T-helper 2 cell treated with Interferon-gamma antibody and Interleukin-4, amounts not matched to agents 5 μg/mL and 100 μg/mL, for 36 hours (primary cell): ENCODE measurements around the gene PALM.
A peak's percentile ranks its signal among the peaks of the same experiment; 100 is the strongest.

ENCODE experiments used
- DNase-seq: peaks from one replicate; pipeline ENCODE4 v3.0.0; 2021; ENCODE audit warnings: low spot score
- H3K27ac Mint-ChIP-seq: one replicate; pipeline ENCODE4 v1.8.0; 2021; ENCODE audit warnings: mild to moderate bottlenecking, mixed read lengths
- H3K27me3 Mint-ChIP-seq: one replicate; pipeline ENCODE4 v1.8.0; 2021; ENCODE audit warnings: low read depth, mixed read lengths
- H3K36me3 Mint-ChIP-seq: one replicate; pipeline ENCODE4 v1.8.0; 2021; ENCODE audit warnings: low read depth, mixed read lengths
- H3K4me1 Mint-ChIP-seq: one replicate; pipeline ENCODE4 v1.8.0; 2021; ENCODE audit warnings: low read depth, mixed read lengths
- H3K4me3 Mint-ChIP-seq: one replicate; pipeline ENCODE4 v1.8.0; 2022; ENCODE audit warnings: mild to moderate bottlenecking, moderate library complexity, mixed read lengths
- H3K9me3 Mint-ChIP-seq: one replicate; pipeline ENCODE4 v1.8.0; 2021; ENCODE audit warnings: mixed read lengths

Gene PALM

DNA sequence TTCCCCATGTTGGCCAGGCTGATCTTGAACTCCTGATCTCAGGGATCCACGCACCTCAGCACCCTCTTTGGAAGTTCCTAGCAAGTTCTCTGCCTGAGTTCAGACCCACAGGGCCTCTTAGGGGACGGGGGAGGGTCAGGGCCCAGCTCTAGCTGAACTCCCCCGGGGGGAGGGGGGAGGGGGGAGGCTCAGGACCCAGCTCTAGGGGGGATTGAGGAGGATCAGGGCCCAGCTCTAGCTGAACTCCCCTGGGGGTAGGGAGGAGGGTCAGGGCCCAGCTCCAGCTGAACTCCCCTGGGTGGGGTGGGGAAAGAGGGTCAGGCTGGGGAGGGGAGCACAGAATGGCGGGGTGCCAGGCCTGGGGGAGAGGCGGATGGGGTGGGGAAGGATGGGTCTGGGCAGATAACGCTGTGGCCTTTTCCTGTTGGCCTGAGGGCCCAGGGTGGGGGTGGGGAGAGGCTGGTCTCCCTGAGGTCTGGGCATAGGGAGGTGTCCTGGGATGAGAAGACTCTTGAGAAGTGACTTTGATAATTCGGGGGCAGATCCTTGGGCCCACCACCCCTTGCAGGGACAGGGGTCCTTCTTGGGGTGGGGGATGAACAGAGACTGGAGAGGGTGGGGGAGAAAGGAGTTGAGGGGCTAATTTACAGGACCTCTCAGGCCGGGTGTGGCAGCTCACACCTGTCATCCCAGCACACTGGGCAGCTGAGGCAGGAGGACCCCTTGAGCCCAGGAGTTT, 83.0 kb downstream of the PALM start:
- H3K27ac Mint-ChIP-seq, result no peak overlapping the region
- H3K36me3 Mint-ChIP-seq, result no peaks in the 10 kb centered on the region
- peaks cover 3% of the 10 kb centered on the region for H3K27me3 Mint-ChIP-seq
- peaks cover 2% of the 10 kb centered on the region for H3K4me1 Mint-ChIP-seq
- no peak overlapping the region for H3K4me3 Mint-ChIP-seq
- no peak for DNase-seq
- H3K9me3 Mint-ChIP-seq, result no peaks in the 10 kb centered on the region

- Mint-ChIP-seq H3K4me3 (no peak overlapping the region), H3K36me3 (no peaks in the 10 kb centered on the region), H3K9me3 (no peaks in the 10 kb centered on the region), H3K27ac (no peak overlapping the region), H3K4me1 (peaks cover 4% of the 10 kb centered on the region), H3K27me3 (peaks cover 3% of the 10 kb centered on the region)
- DNase-seq, result no peak
Observed at GRCh38 chr19:792306-792885, 83.7 kb downstream of the PALM start.

DNA sequence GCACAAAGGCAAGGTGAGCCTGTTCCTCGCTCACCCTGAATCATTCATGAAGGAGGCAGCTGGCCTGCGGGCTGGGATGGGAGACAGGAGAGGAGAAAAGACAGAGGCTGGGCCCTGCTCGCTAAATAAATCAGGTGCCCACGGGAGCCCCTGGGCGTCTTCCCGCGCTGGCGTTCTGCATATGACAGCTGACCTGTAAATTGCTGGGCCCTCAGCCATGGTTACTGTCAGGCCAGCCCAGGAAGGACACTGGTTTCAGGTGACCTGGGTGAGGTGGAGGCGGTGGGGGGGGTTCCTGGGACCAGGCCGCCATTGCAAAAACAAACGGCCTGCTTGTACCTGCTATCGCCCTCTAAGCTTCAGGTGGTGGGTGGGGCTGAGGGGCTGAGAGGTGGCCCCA, 85.1 kb downstream of the PALM start:
- Mint-ChIP-seq H3K4me1 (peaks cover 4% of the 10 kb centered on the region), H3K27ac (peak overlapping the region; percentile 36), H3K9me3 (no peaks in the 10 kb centered on the region), H3K4me3 (no peak overlapping the region), H3K36me3 (peaks cover 4% of the 10 kb centered on the region), H3K27me3 (peaks cover 3% of the 10 kb centered on the region)
- no peak for DNase-seq

- Mint-ChIP-seq H3K9me3 (no peaks in the 10 kb centered on the region), H3K4me1 (peaks cover 11% of the 10 kb centered on the region), H3K27ac (no peak overlapping the region), H3K36me3 (peaks cover 16% of the 10 kb centered on the region), H3K4me3 (no peak overlapping the region), H3K27me3 (no peaks in the 10 kb centered on the region)
- DNase-seq, result no peak
Observed at GRCh38 chr19:795073-795611, 86.4 kb downstream of the PALM start.

DNA sequence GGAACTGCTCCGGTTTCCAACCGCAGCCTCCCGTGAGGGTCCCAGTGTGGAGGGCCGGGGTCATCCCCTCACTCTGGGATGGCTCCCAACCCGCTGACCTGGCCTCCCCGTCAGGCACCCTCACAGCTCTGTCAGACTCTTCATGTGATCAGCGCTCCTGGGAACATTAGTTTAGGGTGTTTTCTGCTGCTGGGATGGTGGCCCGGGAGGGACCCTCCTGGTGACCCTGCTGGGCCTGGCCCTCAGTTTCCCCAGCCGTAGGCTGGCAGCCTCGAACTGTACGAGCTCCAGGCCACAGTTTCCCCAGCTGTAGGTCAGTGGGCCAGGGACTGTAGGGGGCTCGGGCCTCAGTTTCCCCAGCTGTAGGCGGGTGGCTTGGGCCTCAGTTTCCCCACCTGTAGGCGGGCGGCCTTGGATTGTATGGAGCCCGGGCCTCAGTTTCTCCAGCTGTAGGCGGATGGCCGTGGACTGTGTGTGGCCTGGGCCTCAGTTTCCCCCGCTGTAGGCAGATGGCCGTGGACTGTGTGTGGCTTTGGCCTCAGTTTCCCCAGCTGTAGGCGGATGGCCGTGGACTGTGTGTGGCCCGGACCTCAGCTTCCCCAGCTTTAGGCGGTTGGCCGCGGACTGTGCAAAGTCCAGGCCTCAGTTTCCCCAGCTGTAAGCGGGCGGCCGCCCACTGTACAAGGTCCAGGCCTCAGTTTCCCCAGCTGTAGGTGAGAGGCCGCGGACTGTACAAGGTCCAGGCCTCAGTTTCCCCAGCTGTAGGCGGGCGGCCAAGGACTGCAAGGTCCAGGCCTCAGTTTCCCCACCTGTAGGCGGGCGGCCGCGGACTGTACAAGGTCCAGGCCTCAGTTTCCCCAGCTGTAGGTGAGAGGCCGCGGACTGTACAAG, 87.2 kb downstream of the PALM start:
- DNase-seq, result no peak
- H3K9me3 Mint-ChIP-seq, result no peaks in the 10 kb centered on the region
- H3K27me3 Mint-ChIP-seq, result no peaks in the 10 kb centered on the region
- H3K36me3 Mint-ChIP-seq, result peaks cover 22% of the 10 kb centered on the region
- H3K4me1 Mint-ChIP-seq, result peaks cover 17% of the 10 kb centered on the region
- H3K27ac Mint-ChIP-seq, result no peak overlapping the region
- H3K4me3 Mint-ChIP-seq, result no peak overlapping the region

DNA sequence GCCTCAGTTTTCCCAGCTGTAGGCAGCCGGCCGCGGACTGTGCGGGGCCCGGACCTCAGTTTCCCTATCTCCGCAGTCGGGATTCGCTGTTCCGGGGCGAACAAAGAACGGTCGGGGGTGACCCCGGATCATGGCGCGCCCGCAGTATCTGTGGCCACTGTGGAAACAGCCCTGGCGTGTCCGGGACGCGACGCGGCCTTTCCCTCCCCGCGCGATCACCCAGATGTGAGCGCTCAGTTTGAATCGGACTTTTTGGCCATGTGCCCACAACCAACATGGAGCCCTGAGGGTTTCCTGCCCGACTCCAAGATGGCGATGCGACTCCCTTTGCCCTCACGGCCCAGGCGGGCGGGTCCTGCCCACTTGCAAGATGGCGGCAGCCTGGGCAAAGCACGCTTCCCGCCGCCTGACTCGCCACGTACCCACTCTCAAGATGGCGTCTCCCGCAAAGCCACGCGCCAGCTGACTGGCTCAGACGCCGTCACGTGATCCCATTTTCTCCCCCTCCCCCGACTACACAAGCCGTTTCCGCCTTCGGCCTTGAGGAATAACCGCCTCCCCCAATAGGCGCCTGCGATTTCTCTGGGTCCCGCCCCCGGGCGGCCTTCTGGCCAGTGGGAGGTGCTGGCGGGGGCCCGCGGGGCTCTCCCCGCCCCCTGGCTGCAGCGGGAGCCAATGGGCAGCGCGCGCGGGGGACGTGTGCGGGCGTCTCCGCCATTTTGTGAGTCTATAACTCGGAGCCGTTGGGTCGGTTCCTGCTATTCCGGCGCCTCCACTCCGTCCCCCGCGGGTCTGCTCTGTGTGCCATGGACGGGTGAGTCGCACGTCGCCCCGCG, 88.2 kb downstream of the PALM start, which contains the start of gene PTBP1:
Gene PTBP1 (plus strand): TSS at position 761 of the 836 bp plus-strand sequence. CDS start 46 bp downstream, at position 807.
- peak within 1 kb of the TSS; percentile 89 for H3K27ac Mint-ChIP-seq
- H3K27me3 Mint-ChIP-seq, result no peaks in the 10 kb centered on the region
- peaks cover 21% of the 10 kb centered on the region for H3K4me1 Mint-ChIP-seq

More for the DNA sequence above, 88.2 kb downstream of the PALM start, which contains the start of gene PTBP1:
- peak; percentile 100 for DNase-seq
- H3K36me3 Mint-ChIP-seq, result peaks cover 30% of the 10 kb centered on the region
- H3K9me3 Mint-ChIP-seq, result no peaks in the 10 kb centered on the region
- peak within 1 kb of the TSS; percentile 94 for H3K4me3 Mint-ChIP-seq
